A549 (cell line): ENCODE measurements around the gene SRR. TPM values are rescaled to one million over a fixed set of nuclear protein-coding genes. Genes with fewer than 3 reads are reported as not detected.

Experiments used
- ATOH8 ChIP-seq: fragments of 250-450 bp; sonication (Bioruptor Pico); IDR thresholded peaks from 2 replicates; pipeline ENCODE4 v1.5.0; 2020; ENCODE audit warnings: low read depth, mild to moderate bottlenecking, moderate library complexity
- CBX2 ChIP-seq: fragments of 200-600 bp; sonication (generic); IDR thresholded peaks from 2 replicates; pipeline ENCODE4 v1.6.1; 2016; ENCODE audit warnings: low read depth, mild to moderate bottlenecking, borderline replicate concordance
- CBX8 ChIP-seq: fragments of 200-600 bp; sonication (generic); IDR thresholded peaks from 2 replicates; pipeline ENCODE4 v1.6.1; 2016
- CHD2 ChIP-seq: fragments of 150-350 bp; IDR thresholded peaks from 2 replicates; pipeline ENCODE4 v1.6.1; 2014; ENCODE audit warnings: low read length; ENCODE audit not compliant: partially characterized antibody
- E2F6 ChIP-seq: IDR thresholded peaks from 2 replicates; pipeline ENCODE4 v1.6.1; 2012; ENCODE audit warnings: low read depth, borderline replicate concordance
- EHMT2 ChIP-seq: fragments of 200-600 bp; sonication (generic); IDR thresholded peaks from 2 replicates; pipeline ENCODE4 v1.6.1; 2016; ENCODE audit warnings: antibody characterized with exemption, low read depth, mild to moderate bottlenecking, moderate library complexity
- ELK1 ChIP-seq: fragments of 150-350 bp; IDR thresholded peaks from 2 replicates; pipeline ENCODE4 v1.6.1; 2014; ENCODE audit warnings: low read depth, mild to moderate bottlenecking, low read length
- GATA3 ChIP-seq: IDR thresholded peaks from 2 replicates; pipeline ENCODE4 v1.6.1; 2012; ENCODE audit warnings: borderline replicate concordance
- HDAC2 ChIP-seq: fragments of 200-600 bp; sonication (generic); IDR thresholded peaks from 2 replicates; pipeline ENCODE4 v1.6.1; 2016
- HES2 ChIP-seq: fragments of >200 bp; sonication (Bioruptor Twin); formaldehyde crosslinking; IDR thresholded peaks from 2 replicates; pipeline ENCODE4 v1.6.1; 2016
- HMGXB4 ChIP-seq: fragments of 250-450 bp; sonication (Bioruptor Pico); IDR thresholded peaks from 2 replicates; pipeline ENCODE4 v1.5.0; 2021; ENCODE audit warnings: mild to moderate bottlenecking, moderate library complexity, borderline replicate concordance
- HOXB5 ChIP-seq: fragments of 250-450 bp; sonication (Bioruptor Pico); IDR thresholded peaks from 2 replicates; pipeline ENCODE4 v1.5.0; 2020; ENCODE audit warnings: mild to moderate bottlenecking, moderate library complexity
- KDM5A ChIP-seq: fragments of 200-600 bp; sonication (generic); IDR thresholded peaks from 2 replicates; pipeline ENCODE4 v1.6.1; 2016; ENCODE audit warnings: antibody characterized with exemption, mild to moderate bottlenecking
- MAZ ChIP-seq: fragments of 150-350 bp; IDR thresholded peaks from 2 replicates; pipeline ENCODE4 v1.6.1; 2014; ENCODE audit warnings: antibody characterized with exemption, low read depth, low read length, borderline replicate concordance
- PHF8 ChIP-seq: fragments of 200-600 bp; sonication (generic); IDR thresholded peaks from 2 replicates; pipeline ENCODE4 v1.6.1; 2016; ENCODE audit warnings: low read depth, mild to moderate bottlenecking, antibody characterized with exemption, moderate library complexity, borderline replicate concordance
- REST ChIP-seq: fragments of 200-600 bp; sonication (generic); IDR thresholded peaks from 2 replicates; pipeline ENCODE4 v1.6.1; 2016; ENCODE audit warnings: antibody characterized with exemption, mild to moderate bottlenecking, moderate library complexity
- RFX5 ChIP-seq: fragments of 450-650 bp; IDR thresholded peaks from 2 replicates; pipeline ENCODE4 v1.7.1; 2014; ENCODE audit warnings: antibody characterized with exemption, mild to moderate bottlenecking, moderate library complexity
- TFCP2L1 ChIP-seq: fragments of 250-450 bp; sonication (Bioruptor Pico); IDR thresholded peaks from 2 replicates; pipeline ENCODE4 v1.5.0; 2021; ENCODE audit warnings: mild to moderate bottlenecking
- ZSCAN20 ChIP-seq: fragments of 250-450 bp; sonication (Bioruptor Pico); IDR thresholded peaks from 2 replicates; pipeline ENCODE4 v1.8.0; 2022; ENCODE audit warnings: mild to moderate bottlenecking, moderate library complexity
- polyA plus RNA-seq, 4 experiments: library from polyadenylated mRNA; depleted of rRNA in 3 of 4; stranded (reverse); fragments of >200 nt; fragmentation: RNase III in 1 of 4; extraction: RNeasy Plus Mini Kit Qiagen cat#74134 plus additional on column Dnase treatment in 1 of 4; gene quantifications; 2 replicates in 3 of 4; 3 replicates in 1 of 4; pipeline ENCODE4 v1.2.3, GENCODE V29; 2011 to 2017

SRR gene
- polyA plus RNA-seq, 2 of the 4 experiments (the other 2 are of a cell fraction): 13.2 to 16.7 TPM

- TF ChIP-seq HMGXB4 (0 out of 2 replicates have a peak, but pooled peaks have one; percentile 10), REST (peak; percentile 86), ELK1 (no peak), CBX8 (no peak), ATOH8 (CRISPR knock-in tag) (0 out of 2 replicates have a peak, but pooled peaks have one; percentile 57), PHF8 (peak; percentile 93; the same call in 1 of the 2 replicates), TFCP2L1 (CRISPR knock-in tag) (peak; percentile 57; the same call in 1 of the 2 replicates), GATA3 (peak; percentile 10; the same call in 1 of the 2 replicates), CHD2 (peak; percentile 87), CBX2 (no peak), E2F6 (peak; percentile 97), KDM5A (peak; percentile 100), RFX5 (peak; percentile 27; the same call in 1 of the 2 replicates), HDAC2 (peak; percentile 99), MAZ (no peak; the same call in 1 of the 2 replicates), HES2 (no peak), ZSCAN20 (no peak), HOXB5 (CRISPR knock-in tag) (0 out of 2 replicates have a peak, but pooled peaks have one; percentile 29), EHMT2 (no peak)
Observed at GRCh38 chr17:2336215-2336851, 32.6 kb downstream of the SRR start, which contains the start of gene TSR1 (continued).
